ENCODE measurements around the gene SORL1. TPM values are rescaled to one million over a fixed set of nuclear protein-coding genes. Genes with fewer than 3 reads are reported as not detected.
"Not testable (repeated sequence)": the region's sequence is repeated elsewhere in the genome, so short reads cannot be mapped to it uniquely, and the experiment has no call there.

SORL1 gene
- 134 TPM for total RNA-seq

- DNase-seq (ENCODE audit: low spot score), result peak; percentile 79
These were observed at the start of gene SORL1 for GRCh38 chr11:121451986-121452608. SORL1 (plus strand) TSS chr11:121452314; CDS start chr11:121452332, 18 bp downstream.

GRCh38 chr11:121405646-121406045 lies 46.5 kb upstream of the SORL1 start:
- DNase-seq (ENCODE audit: low spot score), result no peak

GRCh38 chr11:121406291-121406690 lies 45.8 kb upstream of the SORL1 start:
- DNase-seq (ENCODE audit: low spot score), result no peak

- DNase-seq (ENCODE audit: low spot score), result no peak
These were observed 43.3 kb upstream of the SORL1 start for GRCh38 chr11:121408830-121409229.

- not testable (repeated sequence) for DNase-seq (ENCODE audit: low spot score)
These were observed 42.1 kb upstream of the SORL1 start for GRCh38 chr11:121410041-121410440.

GRCh38 chr11:121411330-121411729 lies 40.8 kb upstream of the SORL1 start:
- DNase-seq (ENCODE audit: low spot score), result not testable (repeated sequence)

- no peak for DNase-seq (ENCODE audit: low spot score)
These were observed 40.0 kb upstream of the SORL1 start for GRCh38 chr11:121412000-121412587.

- no peak for DNase-seq (ENCODE audit: low spot score)
These were observed 39.3 kb upstream of the SORL1 start for GRCh38 chr11:121412711-121413415.

GRCh38 chr11:121414141-121414913 lies 37.8 kb upstream of the SORL1 start:
- no peak for DNase-seq (ENCODE audit: low spot score)

- peak; percentile 56 for DNase-seq (ENCODE audit: low spot score)
These were observed 36.3 kb upstream of the SORL1 start for GRCh38 chr11:121415856-121416255.

GRCh38 chr11:121417055-121417551 lies 35.0 kb upstream of the SORL1 start:
- DNase-seq (ENCODE audit: low spot score), result peak; percentile 92

GRCh38 chr11:121417607-121418006 lies 34.5 kb upstream of the SORL1 start:
- DNase-seq (ENCODE audit: low spot score), result no peak

GRCh38 chr11:121418625-121419114 lies 33.4 kb upstream of the SORL1 start:
- DNase-seq (ENCODE audit: low spot score), result no peak

GRCh38 chr11:121419836-121420235 lies 32.3 kb upstream of the SORL1 start:
- no peak for DNase-seq (ENCODE audit: low spot score)

GRCh38 chr11:121420398-121420797 lies 31.7 kb upstream of the SORL1 start:
- no peak for DNase-seq (ENCODE audit: low spot score)

GRCh38 chr11:121421149-121421901 lies 30.8 kb upstream of the SORL1 start:
- DNase-seq (ENCODE audit: low spot score), result no peak

GRCh38 chr11:121422675-121423074 lies 29.4 kb upstream of the SORL1 start:
- DNase-seq (ENCODE audit: low spot score), result no peak

- no peak for DNase-seq (ENCODE audit: low spot score)
These were observed 26.3 kb upstream of the SORL1 start for GRCh38 chr11:121425828-121426227.

GRCh38 chr11:121426476-121427399 lies 25.4 kb upstream of the SORL1 start:
- DNase-seq (ENCODE audit: low spot score), result no peak

GRCh38 chr11:121427400-121427744 lies 24.7 kb upstream of the SORL1 start:
- DNase-seq (ENCODE audit: low spot score), result no peak
